GM19240 (cell line): ENCODE measurements around the gene USP3.
"Not testable (repeated sequence)": the region's sequence is repeated elsewhere in the genome, so short reads cannot be mapped to it uniquely, and the experiment has no call there.

ENCODE experiments used
- DNase-seq: peaks from one replicate; pipeline ENCODE4 v3.0.0; 2011; ENCODE audit warnings: low spot score; ENCODE audit not compliant: insufficient read length

USP3 gene

DNA sequence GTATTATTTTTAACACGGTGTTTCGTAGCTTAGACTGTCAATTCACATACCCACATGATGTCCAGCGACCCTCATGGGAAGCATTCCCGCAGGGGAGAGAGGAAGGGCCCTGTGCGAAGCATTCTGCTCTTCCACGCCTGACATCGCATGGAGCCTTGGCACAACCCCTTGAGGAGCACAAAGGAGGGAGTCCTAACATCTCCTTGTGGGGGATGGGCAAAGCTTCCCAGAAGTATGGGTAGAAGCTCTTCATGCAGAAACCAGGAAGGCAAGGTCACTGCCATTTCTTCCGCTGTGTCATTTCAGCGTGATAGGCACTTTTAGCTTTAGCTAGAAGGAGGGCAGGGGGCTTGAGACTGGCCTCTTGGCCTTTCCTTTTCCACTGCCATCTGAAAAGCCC lies 28.7 kb upstream of the USP3 start:
- DNase-seq = no peak

DNA sequence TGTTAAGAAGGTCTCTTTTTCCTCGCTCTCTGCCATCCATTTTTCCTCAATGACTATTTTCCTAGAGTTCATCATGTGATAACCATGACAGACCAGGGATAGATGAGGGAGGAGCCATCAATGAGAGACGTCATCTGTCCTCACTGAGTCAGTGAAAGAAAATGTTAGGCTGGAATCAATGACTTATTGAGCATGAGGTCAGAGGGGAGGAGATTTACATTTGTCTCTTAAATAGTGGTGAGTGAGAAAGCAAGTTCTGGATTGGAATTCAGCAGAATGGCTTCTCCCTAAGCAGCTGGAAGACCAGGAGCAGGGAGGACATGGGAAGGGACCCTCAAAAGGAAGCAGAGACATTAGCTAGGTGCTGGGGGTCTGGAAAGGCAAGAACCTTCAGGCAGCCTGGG lies 28.2 kb upstream of the USP3 start:
- no peak for DNase-seq

DNA sequence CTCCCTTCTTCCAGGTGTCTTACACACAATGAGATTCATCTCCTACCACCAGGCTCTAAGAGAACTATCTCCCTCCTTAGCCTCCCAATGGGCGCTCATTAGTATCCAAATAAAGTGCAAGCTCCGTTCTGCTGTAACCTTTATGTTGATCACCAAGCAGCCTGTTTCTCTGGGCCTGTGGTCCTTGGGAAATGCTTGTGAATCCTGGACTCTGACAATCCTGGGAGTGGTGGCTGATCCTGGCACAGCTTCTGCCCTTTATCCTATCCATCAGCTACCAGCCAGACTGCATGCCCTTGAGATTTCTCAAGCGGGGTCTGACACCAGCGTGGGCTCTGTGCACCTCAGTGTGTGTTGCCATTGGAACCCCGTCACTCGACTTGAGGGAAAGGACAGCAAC lies 26.1 kb upstream of the USP3 start:
- DNase-seq = no peak

DNA sequence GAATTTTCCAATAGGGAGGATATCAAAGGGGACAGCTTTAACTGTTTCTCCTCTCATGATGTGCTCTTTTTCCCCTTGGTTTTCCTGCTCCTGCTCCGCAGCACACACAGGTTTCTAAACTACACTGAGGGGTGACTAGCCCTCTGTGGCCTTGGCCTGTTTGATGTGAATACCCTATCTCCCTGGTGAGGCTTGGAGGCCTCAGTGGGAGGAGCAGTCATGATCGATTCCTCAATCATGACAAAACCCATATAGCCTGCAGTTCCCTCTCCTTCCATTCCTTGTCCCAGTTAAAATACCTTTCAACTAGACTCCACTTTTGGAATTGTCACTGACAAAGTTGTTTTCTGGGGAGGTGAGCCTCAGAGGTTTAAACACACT lies 24.0 kb upstream of the USP3 start:
- no peak for DNase-seq

DNA sequence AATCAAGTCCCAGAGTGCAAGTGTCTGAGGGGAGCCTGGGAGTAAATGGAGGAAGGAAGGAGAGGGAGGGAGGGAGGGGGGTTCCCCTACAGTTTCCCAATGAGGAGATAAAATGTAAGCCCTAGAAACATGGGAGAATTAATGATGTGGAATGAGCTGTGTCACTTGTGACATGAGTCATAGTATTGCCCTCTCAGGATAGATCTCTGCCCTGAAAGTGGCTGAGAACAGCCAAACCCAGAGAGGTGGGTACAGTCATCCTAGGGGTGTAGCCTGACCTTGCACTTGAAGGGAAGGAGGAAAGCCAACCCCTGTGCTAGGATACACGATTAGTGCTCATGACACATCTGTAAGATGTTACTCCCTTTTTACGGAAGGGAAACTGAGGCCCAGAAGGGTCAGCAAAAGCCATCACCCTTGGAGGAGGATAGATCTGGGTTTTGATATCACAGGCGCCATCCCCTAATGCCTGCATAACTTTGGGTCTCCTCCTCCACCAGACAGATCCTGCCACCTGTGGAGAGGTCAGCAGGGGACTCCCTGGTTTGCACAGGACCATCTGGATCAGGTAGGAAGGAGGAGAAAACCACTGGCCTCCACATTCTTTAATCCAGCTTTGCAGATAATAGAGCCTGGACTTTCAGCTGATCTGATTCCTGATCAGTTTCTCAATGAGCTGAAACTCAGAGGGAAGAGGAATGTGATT lies 23.1 kb upstream of the USP3 start:
- DNase-seq = no peak

DNA sequence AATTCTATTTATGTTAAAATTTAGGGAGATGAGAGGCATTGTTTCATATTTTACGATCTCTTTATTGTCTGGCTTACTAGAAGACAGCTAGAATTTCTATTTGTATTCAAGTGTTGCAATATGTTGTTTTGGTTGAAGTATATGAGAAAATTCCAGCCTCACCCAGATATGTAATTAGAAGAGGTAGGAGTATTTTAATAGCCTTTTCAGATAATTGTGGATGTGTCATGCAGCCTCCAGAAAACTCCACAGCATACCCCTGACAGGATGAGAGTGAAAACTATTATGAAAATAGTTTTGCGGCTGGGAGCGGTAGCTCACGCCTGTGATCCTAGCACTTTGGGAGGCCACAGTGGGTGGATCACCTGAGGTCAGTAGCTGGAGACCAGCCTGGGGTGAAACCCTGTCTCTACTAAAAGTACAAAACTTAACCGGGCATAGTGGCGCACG lies 21.5 kb upstream of the USP3 start:
- DNase-seq = no peak

DNA sequence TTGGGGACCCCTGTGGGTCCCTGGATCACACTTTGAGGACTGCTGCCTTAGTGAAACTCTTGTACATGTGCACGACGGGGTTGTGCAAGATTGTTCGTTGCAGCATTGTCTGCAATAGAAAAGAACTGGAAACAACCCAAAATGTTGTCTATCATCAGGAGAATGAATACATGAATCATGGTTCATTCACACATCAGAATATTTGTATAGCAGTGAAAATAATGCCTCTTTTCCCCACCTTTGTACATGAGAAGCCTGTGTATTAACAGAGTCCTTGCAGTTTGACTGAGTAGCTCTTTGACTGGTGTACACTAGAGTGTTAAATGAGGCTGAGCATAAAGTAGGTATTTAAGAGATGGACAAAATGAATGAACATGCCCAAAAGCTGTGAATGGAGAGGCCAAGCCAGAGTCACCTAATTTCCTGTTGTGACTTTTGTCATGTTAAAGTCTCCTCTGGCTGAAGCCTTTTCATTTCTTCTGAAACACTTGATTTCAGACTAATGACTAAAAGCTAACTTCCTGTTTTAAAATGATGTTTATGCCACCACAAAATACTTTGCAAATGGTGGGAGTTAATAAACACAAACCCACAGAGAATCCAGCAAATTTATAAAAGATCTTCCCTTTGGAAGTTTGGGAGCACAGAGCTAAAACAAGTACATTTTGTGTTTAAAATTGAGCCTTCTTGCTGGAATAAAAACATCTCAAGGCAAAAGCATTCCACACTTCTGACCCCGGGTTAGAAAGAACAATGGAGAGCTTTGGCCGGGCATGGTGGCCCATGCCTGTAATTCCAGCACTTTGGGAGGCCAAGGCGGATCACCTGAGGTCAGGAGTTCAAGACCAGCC lies 20.6 kb upstream of the USP3 start:
- DNase-seq = no peak

DNA sequence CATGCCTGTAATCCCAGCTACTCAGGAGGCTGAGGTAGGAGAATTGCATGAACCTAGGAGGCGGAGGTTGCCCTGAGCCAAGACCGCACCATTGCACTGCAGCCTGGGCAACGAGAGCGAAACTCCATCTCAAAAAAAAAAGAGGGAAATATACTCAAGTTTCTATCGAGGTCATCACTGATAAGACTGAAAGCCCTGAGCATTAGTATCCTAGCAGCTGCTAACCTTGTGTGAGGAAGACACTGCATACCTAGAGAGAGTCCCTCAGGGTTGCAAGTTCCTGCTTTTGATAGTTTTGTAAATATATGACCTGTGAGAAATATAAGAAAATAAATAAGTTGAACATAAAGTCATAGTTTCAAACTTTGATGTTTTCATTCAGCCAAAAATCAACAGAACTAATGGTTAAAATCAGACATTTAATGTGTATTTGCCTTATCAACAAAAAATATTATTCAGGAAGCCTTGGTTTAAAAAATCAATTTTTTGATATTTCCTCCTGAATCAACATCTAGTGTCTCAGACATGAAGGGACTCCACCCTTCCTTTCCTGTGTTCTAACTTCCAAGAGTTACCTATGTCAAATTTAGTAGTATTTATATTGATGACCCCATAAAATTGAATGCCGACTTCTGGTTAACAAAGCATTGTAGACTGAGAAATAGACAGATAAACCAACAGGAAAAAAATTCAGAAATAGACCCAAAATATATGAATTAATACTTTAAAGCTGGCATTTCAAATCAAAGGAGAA lies 19.8 kb upstream of the USP3 start:
- DNase-seq = no peak

DNA sequence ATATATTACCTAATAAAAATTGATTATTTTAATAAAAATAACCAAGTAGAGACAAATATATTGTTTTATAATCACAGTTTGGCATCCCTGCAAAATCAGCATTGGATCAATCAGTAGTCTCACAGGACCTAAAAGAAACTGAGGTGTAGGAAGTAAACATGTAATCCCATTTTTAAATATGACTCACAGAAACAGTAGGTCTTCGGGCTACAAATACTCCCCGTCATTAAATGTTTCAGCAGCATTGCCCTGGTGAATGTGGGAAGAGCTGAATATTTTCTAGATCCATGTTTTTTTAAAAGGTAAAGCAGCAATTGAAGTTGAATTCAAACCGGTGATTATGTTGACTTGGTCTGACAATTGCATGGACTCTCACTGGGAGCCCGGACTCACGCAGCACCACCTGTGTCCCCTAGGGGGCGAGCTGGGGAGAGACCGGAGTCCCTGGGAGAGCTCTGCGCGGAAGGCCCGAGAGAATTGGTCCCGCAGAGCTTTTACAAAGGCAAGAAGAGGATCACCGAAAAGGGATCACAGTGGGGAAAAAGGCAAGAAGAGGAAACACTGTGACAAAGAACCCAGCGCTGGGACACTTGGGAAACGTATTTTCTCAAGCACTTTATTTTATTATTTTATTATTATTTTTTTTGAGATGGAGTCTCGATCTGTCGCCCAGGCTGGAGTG lies 17.2 kb upstream of the USP3 start:
- no peak for DNase-seq

DNA sequence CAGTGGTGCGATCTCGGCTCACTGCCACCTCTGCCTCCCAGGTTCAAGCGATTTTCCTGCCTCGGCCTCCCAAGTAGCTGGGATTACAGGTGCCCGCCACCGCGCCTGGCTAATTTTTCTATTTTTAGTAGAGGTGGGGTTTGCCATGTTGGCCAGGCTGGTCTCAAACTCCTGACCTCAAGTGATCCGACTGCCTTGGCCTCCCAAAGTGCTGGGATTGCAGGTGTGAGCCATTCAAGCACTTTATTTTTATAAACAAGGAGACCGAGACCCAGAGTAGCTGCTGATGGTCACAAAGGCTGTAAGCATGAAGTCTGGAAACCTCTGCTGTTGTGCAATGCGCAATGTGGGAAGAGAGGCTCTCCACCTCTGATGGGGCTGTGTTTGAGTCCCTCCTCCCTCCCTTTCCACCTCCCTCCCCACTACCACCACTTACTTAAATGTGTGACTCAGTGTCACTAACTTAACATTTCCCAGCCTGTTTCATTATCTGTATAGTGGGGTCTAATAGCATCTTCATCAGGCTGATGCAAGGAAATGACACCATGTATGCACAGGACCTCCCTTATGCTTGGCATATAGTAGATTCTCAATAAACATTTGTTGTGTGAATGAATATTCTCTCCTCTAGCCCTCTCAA lies 16.5 kb upstream of the USP3 start:
- not testable (repeated sequence) for DNase-seq

DNA sequence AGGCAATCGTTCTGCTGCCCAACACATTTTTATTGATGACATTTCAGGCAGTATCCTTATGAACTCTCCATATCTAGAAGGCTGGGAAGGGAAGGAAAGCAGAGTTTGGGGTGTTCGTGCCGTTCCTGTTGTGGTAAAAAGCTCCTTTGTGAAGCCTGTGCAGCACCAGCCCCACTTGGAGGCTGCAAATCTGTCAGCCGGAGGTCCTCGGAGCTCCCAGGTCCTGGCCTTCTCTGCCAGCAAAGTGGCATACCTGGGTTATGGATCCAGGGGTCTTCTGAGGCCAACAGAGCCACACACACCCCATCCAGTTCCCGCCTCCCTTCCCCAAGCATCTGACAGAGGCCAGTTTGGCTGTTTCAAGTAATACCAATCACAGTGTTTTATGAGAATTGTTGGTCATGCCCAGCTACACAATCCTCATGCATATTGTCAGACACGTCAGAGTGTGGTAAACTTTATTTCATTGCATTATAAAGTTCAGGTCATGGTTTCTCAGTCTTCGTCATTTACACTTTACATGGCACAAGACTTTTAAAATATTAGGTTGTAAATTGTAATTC lies 15.9 kb upstream of the USP3 start:
- DNase-seq = no peak

DNA sequence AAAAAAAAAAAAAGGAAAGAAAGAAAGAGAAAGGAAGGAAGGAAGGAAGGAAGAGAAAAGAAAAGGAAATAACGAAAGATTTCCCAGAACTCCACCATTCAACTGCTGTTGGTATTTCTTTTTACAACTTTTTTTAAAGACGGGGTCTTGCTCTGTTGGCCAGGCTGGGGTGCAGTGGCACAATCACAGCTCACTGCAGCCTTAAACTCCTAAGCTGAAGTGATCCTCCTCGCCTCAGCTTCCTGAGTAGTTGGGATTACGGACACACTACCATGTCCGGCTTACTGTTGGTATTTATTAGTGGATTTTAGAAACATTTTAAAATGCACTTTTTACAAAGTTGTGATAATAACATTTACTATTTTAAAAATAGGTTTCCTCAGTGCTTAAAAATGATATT lies 15.0 kb upstream of the USP3 start:
- DNase-seq = no peak

DNA sequence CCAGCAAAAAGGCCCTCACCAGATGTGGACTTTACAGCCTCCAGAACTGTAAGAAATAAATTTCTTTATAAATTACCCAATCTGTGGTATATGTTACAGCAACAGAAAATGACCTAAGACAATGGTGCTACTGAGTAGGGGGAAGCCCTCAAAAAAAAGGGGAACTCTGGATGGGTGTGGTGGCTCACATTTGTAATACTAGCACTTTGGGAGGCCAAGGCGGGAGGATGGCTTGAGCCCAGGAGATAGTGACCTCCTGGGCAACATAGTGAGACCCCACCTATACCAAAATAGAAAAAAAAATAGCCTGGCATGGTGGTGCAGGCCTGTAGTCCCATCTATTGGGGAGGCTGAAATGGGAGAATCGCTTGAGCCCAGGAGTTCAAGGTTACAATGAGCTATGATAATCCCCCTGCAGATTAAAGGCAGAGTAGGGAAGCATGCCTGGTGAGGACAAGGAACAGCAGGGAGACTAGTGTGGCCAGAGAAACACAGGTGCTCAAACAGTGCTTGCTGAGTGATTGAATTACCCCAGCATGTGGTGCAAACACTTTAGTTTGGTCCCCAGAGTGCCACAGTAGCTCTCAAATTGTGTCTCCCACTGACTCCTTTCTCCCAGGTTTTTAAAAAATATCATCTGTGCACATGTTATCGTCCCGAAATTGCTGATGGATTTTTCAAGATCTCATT lies 13.9 kb upstream of the USP3 start:
- no peak for DNase-seq

DNA sequence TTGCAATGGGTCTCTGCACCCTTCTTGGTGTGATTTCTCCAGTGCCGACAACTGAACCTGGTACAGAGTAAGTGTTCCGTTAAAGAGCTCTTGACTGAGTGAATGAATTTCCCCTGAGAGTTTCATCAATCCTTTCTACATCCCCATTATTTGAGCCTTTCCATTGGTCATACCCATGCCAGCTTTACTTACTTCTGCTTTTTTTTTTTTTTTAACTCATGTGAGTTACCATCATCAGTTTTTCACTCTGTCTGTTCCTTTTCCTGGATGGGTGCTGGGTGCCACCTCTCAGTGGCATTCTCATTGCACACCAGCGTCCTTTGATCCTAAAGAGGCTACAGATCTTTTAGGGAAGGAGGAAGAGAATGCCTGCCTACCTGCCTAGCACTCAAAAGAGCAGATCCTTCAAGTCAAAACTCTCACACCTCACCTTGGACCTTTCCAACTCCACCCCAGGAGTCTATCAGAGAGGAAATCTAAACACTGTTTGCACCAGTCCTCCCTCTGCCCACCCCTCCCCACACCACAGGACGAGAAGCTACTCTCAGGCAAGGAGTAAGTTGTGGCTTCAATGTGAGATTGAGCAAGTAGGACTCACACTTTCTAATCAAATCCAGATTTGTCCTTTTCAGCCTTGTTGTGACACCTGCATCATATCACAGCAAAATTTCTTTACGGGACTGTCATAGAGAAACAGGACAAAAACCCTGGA lies 13.1 kb upstream of the USP3 start:
- no peak for DNase-seq

DNA sequence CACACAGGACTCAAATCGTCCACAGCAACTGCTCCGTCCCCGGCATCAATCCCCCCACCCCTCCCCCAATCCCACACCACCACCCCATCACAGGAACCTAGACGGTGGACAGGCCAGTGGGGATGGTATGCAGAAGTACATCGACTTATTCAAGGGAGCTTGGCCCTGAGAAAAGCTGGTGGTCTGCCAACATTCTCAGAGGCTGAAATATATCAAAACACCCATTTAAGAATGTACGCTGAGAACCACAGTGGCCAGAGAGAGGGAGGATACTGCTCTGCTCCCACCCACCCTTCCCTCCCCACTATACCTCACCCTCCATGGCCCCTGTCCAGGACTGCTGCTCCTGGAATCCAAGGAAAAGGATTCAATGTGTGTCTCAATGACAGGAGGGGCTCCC lies 12.4 kb upstream of the USP3 start:
- no peak for DNase-seq

DNA sequence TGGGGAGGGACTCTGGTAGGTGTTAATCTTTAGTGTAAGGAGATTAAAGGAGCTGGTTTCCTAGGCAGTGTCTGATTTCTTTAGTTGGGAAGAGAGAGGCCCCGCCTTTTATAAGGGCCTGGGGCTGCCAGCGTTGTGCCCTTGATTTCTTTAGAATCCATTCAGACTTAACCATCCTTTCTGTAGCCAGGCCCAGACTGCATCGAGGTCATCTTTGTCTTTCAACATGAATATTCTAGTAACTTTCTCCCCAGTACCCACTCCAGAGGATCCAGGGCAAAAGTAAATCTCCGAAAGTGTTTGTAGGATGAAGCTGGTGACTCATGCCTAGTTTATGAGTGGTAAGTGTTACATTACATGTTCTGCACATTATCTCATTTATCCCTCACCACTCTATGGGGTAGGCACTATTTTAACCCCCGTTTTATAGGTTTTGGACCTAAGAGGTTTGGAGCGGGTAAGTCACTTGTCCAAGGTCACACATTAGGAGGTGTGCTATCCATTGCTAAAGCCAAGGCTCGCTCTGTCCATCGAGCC lies 11.8 kb upstream of the USP3 start:
- DNase-seq = no peak

DNA sequence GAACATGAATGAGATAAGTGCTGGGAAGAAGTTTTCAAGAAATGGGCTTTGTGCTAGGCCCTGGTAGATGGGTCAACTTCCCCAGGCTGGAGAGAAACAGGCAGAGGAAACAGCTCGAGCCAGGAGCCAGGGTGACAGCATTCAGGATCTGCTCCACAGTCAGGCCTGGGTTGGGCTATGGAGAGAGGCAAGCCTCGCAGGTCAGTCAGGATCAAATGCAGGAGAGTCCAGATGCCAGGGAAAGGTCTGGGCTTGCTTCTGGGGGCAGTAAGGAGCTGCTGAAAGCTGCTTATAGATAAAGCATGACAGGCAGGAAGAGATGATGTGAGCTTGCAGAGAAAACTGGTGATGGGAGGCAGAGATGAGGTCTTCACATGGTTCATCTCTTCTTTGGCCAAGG lies 11.0 kb upstream of the USP3 start:
- no peak for DNase-seq

DNA sequence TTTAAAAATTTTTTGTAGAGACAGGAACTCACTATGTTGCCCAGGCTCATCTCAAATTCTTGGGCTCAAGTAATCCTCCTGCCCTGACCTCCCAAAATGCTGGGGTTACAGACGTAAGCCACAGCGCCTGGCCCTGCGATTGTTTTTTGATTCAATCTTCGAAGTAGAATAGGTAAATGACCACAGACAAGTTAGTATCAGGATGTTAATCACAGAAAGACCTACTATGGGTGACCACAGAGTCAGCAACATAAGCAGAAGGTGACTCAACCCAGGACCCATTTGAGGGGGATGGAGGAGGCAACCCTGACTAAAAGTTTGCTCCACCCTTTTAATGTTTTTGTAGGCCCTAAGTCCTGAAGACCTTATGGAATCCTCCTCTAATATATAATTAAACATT lies 10.0 kb upstream of the USP3 start:
- no peak for DNase-seq

DNA sequence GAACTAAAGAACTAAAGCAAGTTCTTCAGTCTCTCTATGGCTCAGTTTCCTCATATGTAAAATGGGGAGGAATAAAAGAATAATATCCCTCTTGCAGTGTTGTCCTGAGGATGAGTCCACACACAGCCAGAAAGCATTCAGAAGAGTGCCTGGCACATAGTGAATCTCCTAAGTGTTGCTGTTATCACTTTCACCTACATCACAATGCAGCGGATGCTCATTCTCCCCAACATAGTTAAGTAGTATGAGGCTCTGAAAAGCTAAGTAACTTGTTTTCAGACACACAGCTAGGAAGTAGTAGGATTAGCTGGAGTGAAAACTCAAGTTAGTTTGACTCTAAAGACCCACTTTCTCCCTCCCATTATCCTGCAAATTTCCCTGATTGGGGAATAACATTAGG lies 9.1 kb upstream of the USP3 start:
- no peak for DNase-seq
